HCT116 (cell line): ENCODE measurements around the gene SMARCB1.

Experiments used
- EGR1 ChIP-seq: IDR thresholded peaks from 2 replicates; pipeline ENCODE4 v1.6.1; 2012; ENCODE audit warnings: low read depth
- EZH2 ChIP-seq: fragments of 200-600 bp; sonication (generic); IDR thresholded peaks from 2 replicates; pipeline ENCODE4 v1.6.1; 2017; ENCODE audit warnings: antibody characterized with exemption, mixed run types
- JUND ChIP-seq: IDR thresholded peaks from 2 replicates; pipeline ENCODE4 v1.6.1; 2012
- MAX ChIP-seq: IDR thresholded peaks from 2 replicates; pipeline ENCODE4 v1.6.1; 2012
- POLR2A ChIP-seq: IDR thresholded peaks from 2 replicates; pipeline ENCODE4 v1.7.0; 2011; ENCODE audit warnings: borderline replicate concordance; ENCODE audit not compliant: insufficient read depth, insufficient read length; ENCODE audit errors: extremely low read depth
- RAD21 ChIP-seq: IDR thresholded peaks from 2 replicates; pipeline ENCODE4 v1.6.1; 2012; ENCODE audit warnings: low read depth, mild to moderate bottlenecking
- SIN3A ChIP-seq: IDR thresholded peaks from 2 replicates; pipeline ENCODE4 v1.6.1; 2012; ENCODE audit warnings: low read depth
- SP1 ChIP-seq: IDR thresholded peaks from 2 replicates; pipeline ENCODE4 v1.6.1; 2012; ENCODE audit warnings: low read depth
- YY1 ChIP-seq: IDR thresholded peaks from 2 replicates; pipeline ENCODE4 v1.6.1; 2011; ENCODE audit warnings: low read length, low read depth, moderate library complexity, mild to moderate bottlenecking; ENCODE audit not compliant: insufficient replicate concordance; ENCODE audit errors: extremely low read depth
- TF ChIP-seq, protein P1 (sequence below), 3 experiments: fragments of 200-600 bp in 1 of 3; sonication (generic) in 1 of 3; IDR thresholded peaks in 2 of 3; conservative IDR thresholded peaks in 1 of 3; 2 replicates each; pipeline ENCODE4 v1.5.1; 2012 to 2017; ENCODE audit warnings: low read depth in 2 of 3, low read length in 2 of 3, antibody characterized with exemption in 1 of 3, borderline replicate concordance in 1 of 3, control low read depth in 1 of 3, mild to moderate bottlenecking in 1 of 3, mixed read lengths in 1 of 3, mixed run types in 1 of 3, moderate library complexity in 1 of 3; ENCODE audit not compliant: insufficient read depth in 1 of 3
- TF ChIP-seq, protein P2 (sequence below): IDR thresholded peaks from 2 replicates; pipeline ENCODE4 v1.6.1; 2012

- TF ChIP-seq EZH2 (no peak), POLR2A (no peak), EGR1 (no peak), JUND (no peak), MAX (no peak), RAD21 (no peak), SP1 (no peak), YY1 (no peak), SIN3A (no peak)
- TF ChIP-seq, protein P1, sequence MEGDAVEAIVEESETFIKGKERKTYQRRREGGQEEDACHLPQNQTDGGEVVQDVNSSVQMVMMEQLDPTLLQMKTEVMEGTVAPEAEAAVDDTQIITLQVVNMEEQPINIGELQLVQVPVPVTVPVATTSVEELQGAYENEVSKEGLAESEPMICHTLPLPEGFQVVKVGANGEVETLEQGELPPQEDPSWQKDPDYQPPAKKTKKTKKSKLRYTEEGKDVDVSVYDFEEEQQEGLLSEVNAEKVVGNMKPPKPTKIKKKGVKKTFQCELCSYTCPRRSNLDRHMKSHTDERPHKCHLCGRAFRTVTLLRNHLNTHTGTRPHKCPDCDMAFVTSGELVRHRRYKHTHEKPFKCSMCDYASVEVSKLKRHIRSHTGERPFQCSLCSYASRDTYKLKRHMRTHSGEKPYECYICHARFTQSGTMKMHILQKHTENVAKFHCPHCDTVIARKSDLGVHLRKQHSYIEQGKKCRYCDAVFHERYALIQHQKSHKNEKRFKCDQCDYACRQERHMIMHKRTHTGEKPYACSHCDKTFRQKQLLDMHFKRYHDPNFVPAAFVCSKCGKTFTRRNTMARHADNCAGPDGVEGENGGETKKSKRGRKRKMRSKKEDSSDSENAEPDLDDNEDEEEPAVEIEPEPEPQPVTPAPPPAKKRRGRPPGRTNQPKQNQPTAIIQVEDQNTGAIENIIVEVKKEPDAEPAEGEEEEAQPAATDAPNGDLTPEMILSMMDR (IDR thresholded peaks at IDR 0.05 in 2 of 3, conservative IDR thresholded peaks at IDR 0.05 in 1 of 3; ENCODE audit: borderline replicate concordance in 1 of 3, insufficient read depth in 1 of 3, low read depth in 2 of 3, low read length in 2 of 3) = no peak
- TF ChIP-seq, protein P2, sequence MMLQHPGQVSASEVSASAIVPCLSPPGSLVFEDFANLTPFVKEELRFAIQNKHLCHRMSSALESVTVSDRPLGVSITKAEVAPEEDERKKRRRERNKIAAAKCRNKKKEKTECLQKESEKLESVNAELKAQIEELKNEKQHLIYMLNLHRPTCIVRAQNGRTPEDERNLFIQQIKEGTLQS = no peak
Observed at GRCh38 chr22:23847310-23847920, 60.6 kb downstream of the SMARCB1 start.
